Skeletal muscle tissue (tissue), 4 donors: Measurements from ENCODE around the gene LAMB4. TPM values are rescaled to one million over a fixed set of nuclear protein-coding genes. Genes with fewer than 3 reads are reported as not detected.

ENCODE experiments used
- H3K27ac ChIP-seq: one replicate; pipeline ENCODE4 v1.7.0; 2013; ENCODE audit warnings: mild to moderate bottlenecking, low read depth, low read length, inconsistent platforms
- H3K27me3 ChIP-seq, 3 donors: one replicate each; pipeline ENCODE4 v1.7.0; 2013; ENCODE audit warnings: low read length in 3 of 3; ENCODE audit not compliant: control insufficient read depth in 3 of 3, insufficient read depth in 3 of 3
- H3K36me3 ChIP-seq, 3 donors: one replicate each; pipeline ENCODE4 v1.7.0; 2013; ENCODE audit warnings: low read length in 3 of 3; ENCODE audit not compliant: control insufficient read depth in 3 of 3, insufficient read depth in 3 of 3
- H3K4me1 ChIP-seq, 3 donors: one replicate each; pipeline ENCODE4 v1.7.0; 2013; ENCODE audit warnings: low read length in 3 of 3, mild to moderate bottlenecking in 3 of 3; ENCODE audit not compliant: control insufficient read depth in 3 of 3, insufficient read depth in 3 of 3
- H3K4me3 ChIP-seq, 3 donors: one replicate each; pipeline ENCODE4 v1.7.0; 2013; ENCODE audit warnings: low read length in 3 of 3
- H3K9ac ChIP-seq, 3 donors: one replicate each; pipeline ENCODE4 v1.7.0; 2013; ENCODE audit warnings: low read length in 3 of 3, mild to moderate bottlenecking in 3 of 3, moderate library complexity in 2 of 3, low read depth in 1 of 3
- H3K9me3 ChIP-seq, 3 donors: one replicate each; pipeline ENCODE4 v1.7.0; 2013; ENCODE audit warnings: low read length in 3 of 3; ENCODE audit not compliant: control insufficient read depth in 3 of 3
- total RNA-seq: library from RNA; depleted of rRNA; stranded (reverse); fragments of >200 nt; gene quantifications from one replicate; pipeline ENCODE4 v1.2.3, GENCODE V29; 2014
- donor health status: Osteomylitis.

LAMB4 gene
- total RNA-seq, 1 donor from 2014 or later = under 0.01 TPM

GRCh38 chr7:108134486-108134885, 4.3 kb upstream of the LAMB4 start:
- H3K9ac ChIP-seq = no peak overlapping the region
- H3K36me3 ChIP-seq = no peaks in the 10 kb centered on the region
- H3K4me3 ChIP-seq = no peak overlapping the region
- no peak overlapping the region for H3K27ac ChIP-seq
- H3K4me1 ChIP-seq = no peaks in the 10 kb centered on the region
- H3K27me3 ChIP-seq = no peaks in the 10 kb centered on the region
- H3K9me3 ChIP-seq = no peaks in the 10 kb centered on the region

DNA sequence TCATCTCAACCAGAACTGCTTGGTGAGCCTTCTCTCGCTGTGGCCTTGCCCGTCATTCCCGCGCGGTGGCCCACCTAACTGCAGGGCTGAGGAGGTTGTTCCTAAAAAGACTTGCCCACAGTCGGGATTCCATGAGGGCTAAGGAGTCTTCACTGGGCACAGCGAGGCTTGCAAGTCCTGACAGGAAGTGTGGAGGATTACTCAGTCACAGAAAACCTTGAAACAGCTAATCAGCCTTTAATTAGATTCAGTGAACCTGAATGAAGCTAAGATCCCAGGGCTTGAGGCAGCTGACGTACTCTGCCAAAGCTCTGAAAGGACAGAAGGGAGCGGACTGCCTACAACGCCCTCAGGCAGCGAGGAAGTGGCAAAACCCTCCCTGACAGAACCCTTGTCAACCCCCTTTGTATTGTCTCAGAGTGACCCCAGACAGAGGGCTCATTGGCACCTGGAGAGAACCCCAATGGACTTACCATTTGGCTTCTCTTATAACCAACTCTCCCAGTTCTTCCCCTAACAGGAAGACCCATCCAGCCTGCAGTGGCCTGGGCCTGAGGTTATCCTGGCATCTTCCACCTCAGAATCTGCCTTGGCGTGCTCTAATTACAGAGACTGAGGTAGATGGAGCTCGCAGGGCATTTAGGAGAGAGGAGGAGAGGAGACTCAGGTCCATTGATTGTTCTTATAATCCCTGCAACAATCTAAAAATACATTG, 2.5 kb upstream of the LAMB4 start:
- Histone ChIP-seq H3K27me3 (no peaks in the 10 kb centered on the region), H3K9me3 (no peaks in the 10 kb centered on the region), H3K4me3 (no peak overlapping the region), H3K36me3 (no peaks in the 10 kb centered on the region), H3K9ac (no peak overlapping the region), H3K4me1 (no peaks in the 10 kb centered on the region), H3K27ac (no peak overlapping the region)

DNA sequence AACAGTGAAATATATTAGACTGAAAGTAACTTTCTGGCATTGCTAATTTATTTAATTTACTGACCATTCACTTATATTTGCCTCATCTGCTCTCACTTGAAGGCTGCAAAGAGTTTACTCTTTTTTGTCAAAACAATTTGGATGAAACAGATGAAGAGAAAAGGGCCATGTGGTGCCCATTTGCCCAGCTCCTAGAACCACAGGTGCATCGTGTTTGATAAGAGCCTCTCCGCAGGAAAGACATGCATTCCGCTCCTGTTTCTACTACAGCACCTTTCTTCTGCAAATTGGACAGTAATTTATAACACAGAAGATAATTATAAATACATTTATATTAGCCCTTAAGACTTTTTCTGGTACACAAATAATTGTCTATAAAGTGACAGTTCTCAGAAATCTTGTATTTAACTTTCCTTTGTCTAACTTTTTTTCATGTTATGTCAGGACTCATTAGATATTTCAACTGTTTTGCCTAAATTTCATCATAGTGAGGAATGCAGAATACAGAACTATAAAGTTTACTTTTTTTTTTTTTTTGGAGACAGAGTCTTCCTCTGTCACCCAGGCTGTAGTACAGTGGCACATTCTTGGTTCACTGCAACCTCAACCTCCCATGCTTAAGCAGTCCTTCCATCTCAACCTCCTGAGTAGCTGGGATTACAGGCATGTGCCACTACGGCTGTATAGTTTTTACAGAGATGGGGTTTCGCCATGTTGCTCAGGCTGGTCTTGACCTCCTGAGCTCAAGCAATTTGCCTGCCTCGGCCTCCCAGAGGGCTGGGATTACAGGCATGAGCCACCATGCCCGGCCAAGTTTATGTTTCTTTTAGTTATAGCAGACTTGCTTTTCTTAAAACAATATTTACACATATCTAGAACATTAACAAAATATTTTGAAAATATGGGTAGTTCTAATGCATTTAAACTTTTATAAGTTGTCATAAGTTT, 869 bp downstream of the LAMB4 start:
- no peak overlapping the region for H3K9ac ChIP-seq
- H3K36me3 ChIP-seq = no peaks in the 10 kb centered on the region
- no peak overlapping the region for H3K4me3 ChIP-seq
- no peaks in the 10 kb centered on the region for H3K9me3 ChIP-seq
- no peaks in the 10 kb centered on the region for H3K27me3 ChIP-seq
- H3K27ac ChIP-seq = no peak overlapping the region
- no peaks in the 10 kb centered on the region for H3K4me1 ChIP-seq

GRCh38 chr7:108128514-108128913, 1.6 kb downstream of the LAMB4 start:
- no peaks in the 10 kb centered on the region for H3K36me3 ChIP-seq
- H3K4me1 ChIP-seq = no peaks in the 10 kb centered on the region
- no peak overlapping the region for H3K9ac ChIP-seq
- no peaks in the 10 kb centered on the region for H3K9me3 ChIP-seq
- H3K27me3 ChIP-seq = no peaks in the 10 kb centered on the region
- no peak overlapping the region for H3K4me3 ChIP-seq
- H3K27ac ChIP-seq = no peak overlapping the region

DNA sequence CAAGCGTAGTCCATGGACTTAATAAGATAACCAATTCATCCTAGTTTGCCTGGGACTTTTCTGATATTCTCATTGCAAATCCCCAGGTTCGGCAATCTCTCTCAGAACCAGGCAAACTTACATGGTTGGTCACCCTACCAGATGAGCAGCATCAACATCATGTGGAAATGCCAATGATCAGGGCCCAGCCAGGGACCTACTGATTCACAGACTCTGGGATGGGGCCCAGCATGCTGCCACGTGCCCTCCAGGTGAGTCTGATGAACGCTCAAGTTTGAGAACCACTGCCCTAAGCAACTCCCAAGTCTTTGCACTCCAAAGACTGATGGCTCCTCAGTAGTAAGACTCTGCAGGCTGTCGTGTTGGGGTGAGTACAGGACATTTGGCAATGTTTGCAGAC, 2.7 kb downstream of the LAMB4 start:
- Histone ChIP-seq H3K36me3 (no peaks in the 10 kb centered on the region), H3K4me3 (no peak overlapping the region), H3K27ac (no peak overlapping the region), H3K9me3 (no peaks in the 10 kb centered on the region), H3K27me3 (no peaks in the 10 kb centered on the region), H3K4me1 (no peaks in the 10 kb centered on the region), H3K9ac (no peak overlapping the region)

GRCh38 chr7:108124820-108125219, 5.3 kb downstream of the LAMB4 start:
- Histone ChIP-seq H3K27me3 (no peaks in the 10 kb centered on the region), H3K27ac (no peak overlapping the region), H3K36me3 (no peaks in the 10 kb centered on the region), H3K9me3 (no peaks in the 10 kb centered on the region), H3K4me1 (no peaks in the 10 kb centered on the region), H3K4me3 (no peak overlapping the region), H3K9ac (no peak overlapping the region)

DNA sequence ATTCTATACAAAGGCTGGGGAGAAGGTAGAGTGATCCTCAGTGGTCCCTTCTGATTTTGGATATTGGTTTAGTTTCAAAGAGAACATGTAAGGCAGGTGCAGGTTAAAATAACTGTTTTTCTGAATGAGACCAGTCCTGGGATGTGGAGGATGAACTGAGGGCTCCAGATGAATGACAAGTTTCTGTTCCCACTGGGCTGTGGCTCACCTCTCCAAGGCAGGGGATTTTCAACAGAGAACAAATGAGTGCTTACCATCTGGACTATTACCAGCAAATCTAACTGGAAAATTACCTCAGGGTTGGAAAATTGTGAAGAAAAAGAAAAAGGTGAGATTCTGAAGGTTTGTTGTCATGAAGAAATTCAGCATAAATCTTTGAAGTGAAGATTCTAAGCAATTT, 8.0 kb downstream of the LAMB4 start:
- H3K27me3 ChIP-seq = no peaks in the 10 kb centered on the region
- H3K9ac ChIP-seq = no peak overlapping the region
- no peak overlapping the region for H3K27ac ChIP-seq
- H3K4me3 ChIP-seq = no peak overlapping the region
- H3K36me3 ChIP-seq = no peaks in the 10 kb centered on the region
- no peaks in the 10 kb centered on the region for H3K9me3 ChIP-seq
- H3K4me1 ChIP-seq = no peaks in the 10 kb centered on the region

- H3K9me3 ChIP-seq = no peaks in the 10 kb centered on the region
- no peak overlapping the region for H3K4me3 ChIP-seq
- no peak overlapping the region for H3K9ac ChIP-seq
- no peak overlapping the region for H3K27ac ChIP-seq
- no peaks in the 10 kb centered on the region for H3K36me3 ChIP-seq
- H3K4me1 ChIP-seq = no peaks in the 10 kb centered on the region
- H3K27me3 ChIP-seq = no peaks in the 10 kb centered on the region
Observed at GRCh38 chr7:108120933-108121332, 9.2 kb downstream of the LAMB4 start.

DNA sequence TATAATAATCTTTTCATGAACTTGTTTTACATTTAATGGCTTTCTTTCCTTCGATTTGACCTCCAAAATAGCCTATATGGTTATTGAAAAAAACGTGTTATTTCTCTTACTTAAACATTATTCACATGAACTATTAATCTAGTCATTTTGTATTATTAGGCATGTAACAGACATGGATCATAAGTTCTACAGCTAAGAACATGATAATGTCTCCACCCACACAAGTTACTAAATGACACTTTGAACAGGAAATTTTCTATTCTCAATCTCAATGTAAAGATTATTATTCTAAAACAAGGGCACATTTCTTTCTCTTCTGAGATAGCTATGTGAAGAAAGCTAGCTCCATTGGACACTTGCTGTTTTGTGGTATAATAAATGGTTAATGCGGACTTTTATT, 10.0 kb downstream of the LAMB4 start:
- H3K4me3 ChIP-seq = no peak overlapping the region
- no peaks in the 10 kb centered on the region for H3K36me3 ChIP-seq
- H3K9ac ChIP-seq = no peak overlapping the region
- H3K27me3 ChIP-seq = no peaks in the 10 kb centered on the region
- no peaks in the 10 kb centered on the region for H3K9me3 ChIP-seq
- H3K4me1 ChIP-seq = no peaks in the 10 kb centered on the region
- no peak overlapping the region for H3K27ac ChIP-seq

GRCh38 chr7:108118959-108119358, 11.2 kb downstream of the LAMB4 start:
- Histone ChIP-seq H3K36me3 (no peaks in the 10 kb centered on the region), H3K27me3 (no peaks in the 10 kb centered on the region), H3K9me3 (no peaks in the 10 kb centered on the region), H3K9ac (no peak overlapping the region), H3K27ac (no peak overlapping the region), H3K4me1 (peaks cover 0 to 4% (median 0%) of the 10 kb centered on the region in 3 donors), H3K4me3 (no peak overlapping the region)
